Fibroblast of villous mesenchyme (primary cell): ENCODE results near the gene UGT1A5. TPM values are rescaled to one million over a fixed set of nuclear protein-coding genes. Genes with fewer than 3 reads are reported as not detected.

ENCODE experiments used
- DNase-seq: peaks from one replicate; pipeline ENCODE4 v3.0.0-alpha.2; 2010; ENCODE audit warnings: low read depth
- H3K4me3 ChIP-seq: 2 replicates; pipeline ENCODE4 v1.5.1; 2011; ENCODE audit warnings: low read depth, mild to moderate bottlenecking, low read length
- total RNA-seq: library from RNA; depleted of rRNA; stranded (reverse); fragments of >200 nt; gene quantifications from 2 replicates; pipeline ENCODE4 v1.2.3, GENCODE V29; 2012
- TF ChIP-seq, protein P1 (sequence below): IDR thresholded peaks from 2 replicates; pipeline ENCODE4 v1.5.1; 2012; ENCODE audit warnings: low read depth, mild to moderate bottlenecking, low read length; ENCODE audit not compliant: insufficient read depth

UGT1A5 gene
- total RNA-seq, 1 donor = not detected

GRCh38 chr2:233674314-233674713 lies 38.4 kb upstream of the UGT1A5 start:
- no peak overlapping the region for H3K4me3 ChIP-seq
- no peak for DNase-seq
- TF ChIP-seq, protein P1, sequence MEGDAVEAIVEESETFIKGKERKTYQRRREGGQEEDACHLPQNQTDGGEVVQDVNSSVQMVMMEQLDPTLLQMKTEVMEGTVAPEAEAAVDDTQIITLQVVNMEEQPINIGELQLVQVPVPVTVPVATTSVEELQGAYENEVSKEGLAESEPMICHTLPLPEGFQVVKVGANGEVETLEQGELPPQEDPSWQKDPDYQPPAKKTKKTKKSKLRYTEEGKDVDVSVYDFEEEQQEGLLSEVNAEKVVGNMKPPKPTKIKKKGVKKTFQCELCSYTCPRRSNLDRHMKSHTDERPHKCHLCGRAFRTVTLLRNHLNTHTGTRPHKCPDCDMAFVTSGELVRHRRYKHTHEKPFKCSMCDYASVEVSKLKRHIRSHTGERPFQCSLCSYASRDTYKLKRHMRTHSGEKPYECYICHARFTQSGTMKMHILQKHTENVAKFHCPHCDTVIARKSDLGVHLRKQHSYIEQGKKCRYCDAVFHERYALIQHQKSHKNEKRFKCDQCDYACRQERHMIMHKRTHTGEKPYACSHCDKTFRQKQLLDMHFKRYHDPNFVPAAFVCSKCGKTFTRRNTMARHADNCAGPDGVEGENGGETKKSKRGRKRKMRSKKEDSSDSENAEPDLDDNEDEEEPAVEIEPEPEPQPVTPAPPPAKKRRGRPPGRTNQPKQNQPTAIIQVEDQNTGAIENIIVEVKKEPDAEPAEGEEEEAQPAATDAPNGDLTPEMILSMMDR = no peak

GRCh38 chr2:233674995-233675394 lies 37.7 kb upstream of the UGT1A5 start:
- H3K4me3 ChIP-seq = no peak overlapping the region
- no peak for DNase-seq
- TF ChIP-seq, protein P1 = no peak

- DNase-seq = no peak
Measured at GRCh38 chr2:233676046-233676445, 36.7 kb upstream of the UGT1A5 start.

DNA sequence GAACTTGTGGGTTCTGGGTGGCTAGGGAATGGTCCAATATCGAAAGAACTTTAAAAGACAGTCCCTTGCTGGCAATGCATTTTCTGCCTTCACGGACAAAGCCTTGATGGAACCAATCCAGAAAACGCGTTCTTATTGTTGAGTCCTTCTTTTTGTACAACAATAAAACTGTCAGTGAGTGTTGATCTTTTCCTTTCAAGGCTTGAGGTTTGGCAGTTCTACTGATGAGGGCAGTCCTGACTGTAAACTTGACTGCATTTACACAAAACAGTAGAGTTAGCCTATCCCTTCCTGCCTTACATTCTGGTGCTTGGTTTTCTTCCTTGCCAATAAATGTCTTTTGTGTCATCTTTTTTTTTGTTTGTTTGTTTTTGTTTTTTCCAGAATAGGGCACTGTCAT lies 33.5 kb upstream of the UGT1A5 start:
- no peak for DNase-seq
- TF ChIP-seq, protein P1 = no peak
- H3K4me3 ChIP-seq = no peak overlapping the region

More at GRCh38 chr2:233676046-233676445, 36.7 kb upstream of the UGT1A5 start:
- TF ChIP-seq, protein P1 = no peak
- H3K4me3 ChIP-seq = no peak overlapping the region

DNA sequence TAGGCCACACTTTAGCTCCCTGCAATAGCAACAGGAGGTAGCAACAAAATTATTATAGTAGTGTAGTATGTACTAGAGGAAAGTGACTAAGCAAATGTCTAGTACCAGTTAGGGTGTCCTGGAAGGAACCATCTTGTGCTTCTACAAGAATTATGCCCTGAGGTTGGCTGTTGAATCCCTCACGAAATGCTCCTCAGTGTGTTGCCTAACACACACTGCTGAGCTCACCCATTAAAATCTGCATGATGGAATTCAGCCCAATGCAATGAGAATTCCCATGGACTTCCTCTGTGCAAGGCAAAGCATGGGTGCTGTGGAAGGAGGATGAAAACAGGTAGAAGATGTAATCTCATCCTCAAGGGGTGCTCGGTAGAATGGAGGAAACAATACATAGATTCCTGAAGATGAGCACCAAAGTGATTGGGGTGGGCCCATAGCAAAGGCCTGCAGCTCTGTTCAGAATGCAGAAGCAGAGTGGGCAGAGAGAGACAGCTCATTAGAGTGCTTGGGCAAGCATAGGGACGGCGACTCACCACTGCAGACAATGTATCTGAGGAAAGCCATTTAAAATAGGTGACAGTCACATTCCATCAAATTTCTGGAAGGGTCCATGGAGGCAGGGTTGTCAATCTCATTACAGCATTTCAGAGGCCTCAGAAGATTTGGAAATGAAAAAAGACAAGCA lies 32.2 kb upstream of the UGT1A5 start:
- H3K4me3 ChIP-seq = no peak overlapping the region
- TF ChIP-seq, protein P1 = no peak
- no peak for DNase-seq

DNA sequence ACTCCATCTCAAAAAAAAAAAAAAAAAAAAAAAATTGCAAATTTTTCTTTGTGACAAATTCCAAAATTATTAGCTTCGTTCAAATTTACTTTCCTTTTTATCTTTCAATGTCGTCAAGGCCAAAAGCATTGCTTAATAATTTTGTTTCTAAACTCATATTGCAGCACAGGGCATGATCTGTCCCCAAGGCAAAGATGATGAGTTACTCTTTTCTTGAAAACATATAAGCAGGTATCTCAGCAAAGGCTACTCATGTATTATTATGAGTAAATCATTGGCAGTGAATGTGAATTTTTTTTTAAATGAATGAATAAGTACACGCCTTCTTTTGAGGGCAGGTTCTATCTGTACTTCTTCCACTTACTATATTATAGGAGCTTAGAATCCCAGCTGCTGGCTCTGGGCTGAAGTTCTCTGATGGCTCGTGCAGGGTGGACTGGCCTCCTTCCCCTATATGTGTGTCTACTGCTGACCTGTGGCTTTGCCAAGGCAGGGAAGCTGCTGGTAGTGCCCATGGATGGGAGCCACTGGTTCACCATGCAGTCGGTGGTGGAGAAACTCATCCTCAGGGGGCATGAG lies 31.1 kb upstream of the UGT1A5 start, which contains the start of gene UGT1A7:
TSS of gene UGT1A7 (plus strand) at position 381 of the 579 bp plus-strand sequence. CDS start at position 418, 37 bp downstream.
- TF ChIP-seq, protein P1 = no peak
- H3K4me3 ChIP-seq = no peak within 1 kb of the TSS
- DNase-seq = no peak
